Measurements from ENCODE around the gene DOCK2. TPM values are rescaled to one million over a fixed set of nuclear protein-coding genes. Genes with fewer than 3 reads are reported as not detected.

DOCK2 gene
- total and polyA plus RNA-seq, 9 of the 15 experiments (the other 6 are each of a cell fraction or from before 2014, with no cell fraction given) = 4.5 to 42.6 (median 20.5) TPM

DNA sequence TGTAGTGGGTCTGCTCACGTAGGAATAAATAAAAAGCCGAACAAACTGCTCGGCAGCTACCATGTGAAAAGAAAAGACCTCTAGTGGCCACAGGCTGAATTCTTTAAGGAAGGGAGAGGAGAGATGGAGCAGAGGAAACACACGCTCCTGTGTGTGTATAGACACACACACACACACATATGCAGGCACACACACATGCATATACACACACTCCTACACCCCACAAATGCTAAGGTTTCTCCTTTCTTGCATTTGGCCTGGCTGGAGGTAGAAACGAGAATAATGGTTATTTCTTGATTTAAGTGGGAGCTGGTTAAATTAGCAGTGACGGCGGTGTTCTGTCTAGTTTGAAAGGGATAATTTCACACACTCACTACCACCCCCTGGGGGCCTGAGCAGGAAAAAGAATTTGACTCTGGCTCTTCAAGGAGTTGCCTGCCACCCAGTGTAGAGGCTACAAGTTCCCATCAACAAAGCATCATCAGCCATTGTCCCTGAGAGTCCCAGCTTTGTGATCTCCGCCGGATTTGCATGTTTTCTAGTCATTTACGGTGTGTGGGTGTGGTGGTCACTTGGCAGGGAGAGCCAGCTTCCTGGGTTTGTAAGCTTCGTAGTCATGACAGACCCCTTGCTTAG, 343.5 kb downstream of the DOCK2 start, which contains the start of gene INSYN2B (continued):
- 0 out of 4 replicates have a peak, but pooled peaks of 1 of the 2 experiments have one; percentile 24 for TF ChIP-seq ARNT (IDR thresholded peaks at IDR 0.05)
- peak; percentile 42 to 75 for TF ChIP-seq RAD21 (CRISPR knock-in tag; conservative IDR thresholded peaks at IDR 0.05 in 1 of 2, IDR thresholded peaks at IDR 0.05 in 1 of 2)
- TF ChIP-seq, protein P1, sequence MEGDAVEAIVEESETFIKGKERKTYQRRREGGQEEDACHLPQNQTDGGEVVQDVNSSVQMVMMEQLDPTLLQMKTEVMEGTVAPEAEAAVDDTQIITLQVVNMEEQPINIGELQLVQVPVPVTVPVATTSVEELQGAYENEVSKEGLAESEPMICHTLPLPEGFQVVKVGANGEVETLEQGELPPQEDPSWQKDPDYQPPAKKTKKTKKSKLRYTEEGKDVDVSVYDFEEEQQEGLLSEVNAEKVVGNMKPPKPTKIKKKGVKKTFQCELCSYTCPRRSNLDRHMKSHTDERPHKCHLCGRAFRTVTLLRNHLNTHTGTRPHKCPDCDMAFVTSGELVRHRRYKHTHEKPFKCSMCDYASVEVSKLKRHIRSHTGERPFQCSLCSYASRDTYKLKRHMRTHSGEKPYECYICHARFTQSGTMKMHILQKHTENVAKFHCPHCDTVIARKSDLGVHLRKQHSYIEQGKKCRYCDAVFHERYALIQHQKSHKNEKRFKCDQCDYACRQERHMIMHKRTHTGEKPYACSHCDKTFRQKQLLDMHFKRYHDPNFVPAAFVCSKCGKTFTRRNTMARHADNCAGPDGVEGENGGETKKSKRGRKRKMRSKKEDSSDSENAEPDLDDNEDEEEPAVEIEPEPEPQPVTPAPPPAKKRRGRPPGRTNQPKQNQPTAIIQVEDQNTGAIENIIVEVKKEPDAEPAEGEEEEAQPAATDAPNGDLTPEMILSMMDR (IDR thresholded peaks at IDR 0.05 in 2 of 3, conservative IDR thresholded peaks at IDR 0.05 in 1 of 3; ENCODE audit: insufficient read depth in 2 of 3, low read depth in 1 of 3, low read length in 3 of 3) = peak; percentile 67 to 98 (median 84)
- TF ChIP-seq, protein P2, sequence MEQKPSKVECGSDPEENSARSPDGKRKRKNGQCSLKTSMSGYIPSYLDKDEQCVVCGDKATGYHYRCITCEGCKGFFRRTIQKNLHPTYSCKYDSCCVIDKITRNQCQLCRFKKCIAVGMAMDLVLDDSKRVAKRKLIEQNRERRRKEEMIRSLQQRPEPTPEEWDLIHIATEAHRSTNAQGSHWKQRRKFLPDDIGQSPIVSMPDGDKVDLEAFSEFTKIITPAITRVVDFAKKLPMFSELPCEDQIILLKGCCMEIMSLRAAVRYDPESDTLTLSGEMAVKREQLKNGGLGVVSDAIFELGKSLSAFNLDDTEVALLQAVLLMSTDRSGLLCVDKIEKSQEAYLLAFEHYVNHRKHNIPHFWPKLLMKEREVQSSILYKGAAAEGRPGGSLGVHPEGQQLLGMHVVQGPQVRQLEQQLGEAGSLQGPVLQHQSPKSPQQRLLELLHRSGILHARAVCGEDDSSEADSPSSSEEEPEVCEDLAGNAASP (IDR thresholded peaks at IDR 0.05) = no peak
- 0 out of 4 replicates have a peak, but pooled peaks of 1 of the 2 experiments have one; percentile 44 for TF ChIP-seq MAZ (CRISPR knock-in tag; conservative IDR thresholded peaks at IDR 0.05 in 1 of 2, IDR thresholded peaks at IDR 0.05 in 1 of 2)
- TF ChIP-seq ZNF133 (CRISPR knock-in tag; IDR thresholded peaks at IDR 0.05) = no peak

Measured in K562 (cell line).